Measurements from ENCODE around the gene GRIPAP1.

The GRIPAP1 gene, protein sequence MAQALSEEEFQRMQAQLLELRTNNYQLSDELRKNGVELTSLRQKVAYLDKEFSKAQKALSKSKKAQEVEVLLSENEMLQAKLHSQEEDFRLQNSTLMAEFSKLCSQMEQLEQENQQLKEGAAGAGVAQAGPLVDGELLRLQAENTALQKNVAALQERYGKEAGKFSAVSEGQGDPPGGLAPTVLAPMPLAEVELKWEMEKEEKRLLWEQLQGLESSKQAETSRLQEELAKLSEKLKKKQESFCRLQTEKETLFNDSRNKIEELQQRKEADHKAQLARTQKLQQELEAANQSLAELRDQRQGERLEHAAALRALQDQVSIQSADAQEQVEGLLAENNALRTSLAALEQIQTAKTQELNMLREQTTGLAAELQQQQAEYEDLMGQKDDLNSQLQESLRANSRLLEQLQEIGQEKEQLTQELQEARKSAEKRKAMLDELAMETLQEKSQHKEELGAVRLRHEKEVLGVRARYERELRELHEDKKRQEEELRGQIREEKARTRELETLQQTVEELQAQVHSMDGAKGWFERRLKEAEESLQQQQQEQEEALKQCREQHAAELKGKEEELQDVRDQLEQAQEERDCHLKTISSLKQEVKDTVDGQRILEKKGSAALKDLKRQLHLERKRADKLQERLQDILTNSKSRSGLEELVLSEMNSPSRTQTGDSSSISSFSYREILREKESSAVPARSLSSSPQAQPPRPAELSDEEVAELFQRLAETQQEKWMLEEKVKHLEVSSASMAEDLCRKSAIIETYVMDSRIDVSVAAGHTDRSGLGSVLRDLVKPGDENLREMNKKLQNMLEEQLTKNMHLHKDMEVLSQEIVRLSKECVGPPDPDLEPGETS

GRCh38 chrX:49002091-49002935 lies at the start of gene GRIPAP1:
Gene GRIPAP1, minus strand, starts transcription at chrX:49002264. Its CDS starts 35 bp downstream, at chrX:49002229.
- DNase-seq (ENCODE audit: low read depth) = peak; percentile 92
- TF ChIP-seq MYC (IDR thresholded peaks at IDR 0.05; ENCODE audit: low read depth, low read length) (no peak), POLR2A (IDR thresholded peaks at IDR 0.05; ENCODE audit: extremely low read depth, insufficient read length) (peak; percentile 70)
- TF ChIP-seq, protein P1, sequence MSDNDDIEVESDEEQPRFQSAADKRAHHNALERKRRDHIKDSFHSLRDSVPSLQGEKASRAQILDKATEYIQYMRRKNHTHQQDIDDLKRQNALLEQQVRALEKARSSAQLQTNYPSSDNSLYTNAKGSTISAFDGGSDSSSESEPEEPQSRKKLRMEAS (IDR thresholded peaks at IDR 0.05; ENCODE audit: low read depth, low read length) = 0 out of 2 replicates have a peak, but pooled peaks have one; percentile 42
- TF ChIP-seq, protein P2, sequence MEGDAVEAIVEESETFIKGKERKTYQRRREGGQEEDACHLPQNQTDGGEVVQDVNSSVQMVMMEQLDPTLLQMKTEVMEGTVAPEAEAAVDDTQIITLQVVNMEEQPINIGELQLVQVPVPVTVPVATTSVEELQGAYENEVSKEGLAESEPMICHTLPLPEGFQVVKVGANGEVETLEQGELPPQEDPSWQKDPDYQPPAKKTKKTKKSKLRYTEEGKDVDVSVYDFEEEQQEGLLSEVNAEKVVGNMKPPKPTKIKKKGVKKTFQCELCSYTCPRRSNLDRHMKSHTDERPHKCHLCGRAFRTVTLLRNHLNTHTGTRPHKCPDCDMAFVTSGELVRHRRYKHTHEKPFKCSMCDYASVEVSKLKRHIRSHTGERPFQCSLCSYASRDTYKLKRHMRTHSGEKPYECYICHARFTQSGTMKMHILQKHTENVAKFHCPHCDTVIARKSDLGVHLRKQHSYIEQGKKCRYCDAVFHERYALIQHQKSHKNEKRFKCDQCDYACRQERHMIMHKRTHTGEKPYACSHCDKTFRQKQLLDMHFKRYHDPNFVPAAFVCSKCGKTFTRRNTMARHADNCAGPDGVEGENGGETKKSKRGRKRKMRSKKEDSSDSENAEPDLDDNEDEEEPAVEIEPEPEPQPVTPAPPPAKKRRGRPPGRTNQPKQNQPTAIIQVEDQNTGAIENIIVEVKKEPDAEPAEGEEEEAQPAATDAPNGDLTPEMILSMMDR (IDR thresholded peaks at IDR 0.05; ENCODE audit: low read depth, low read length) = no peak
- H3K4me3 ChIP-seq (ENCODE audit: low read depth, low read length) = peak within 1 kb of the TSS; percentile 97

DNA sequence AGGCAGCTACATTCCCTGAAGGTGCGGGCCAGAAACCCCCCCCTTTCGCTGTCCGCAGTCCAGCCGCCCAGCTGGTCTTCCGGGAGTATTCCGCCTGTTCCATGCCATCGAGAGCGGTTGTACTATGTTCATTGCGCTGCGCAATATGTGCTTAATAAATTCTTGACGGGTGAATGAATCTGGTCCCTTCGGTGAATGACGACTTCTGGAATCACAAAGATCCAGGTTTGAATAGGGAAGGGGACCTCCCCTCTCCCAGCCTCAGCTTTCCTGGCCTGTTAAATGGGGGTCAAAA lies 41.9 kb upstream of the GRIPAP1 start:
- no peak for DNase-seq (ENCODE audit: low read depth)
- peak overlapping the region; percentile 32 for H3K4me3 ChIP-seq (ENCODE audit: low read depth, low read length)
- TF ChIP-seq MYC (IDR thresholded peaks at IDR 0.05; ENCODE audit: low read depth, low read length) (no peak), POLR2A (IDR thresholded peaks at IDR 0.05; ENCODE audit: extremely low read depth, insufficient read length) (no peak)
- TF ChIP-seq, protein P1 (IDR thresholded peaks at IDR 0.05; ENCODE audit: low read depth, low read length) = no peak
- TF ChIP-seq, protein P2 (IDR thresholded peaks at IDR 0.05; ENCODE audit: low read depth, low read length) = no peak

DNA sequence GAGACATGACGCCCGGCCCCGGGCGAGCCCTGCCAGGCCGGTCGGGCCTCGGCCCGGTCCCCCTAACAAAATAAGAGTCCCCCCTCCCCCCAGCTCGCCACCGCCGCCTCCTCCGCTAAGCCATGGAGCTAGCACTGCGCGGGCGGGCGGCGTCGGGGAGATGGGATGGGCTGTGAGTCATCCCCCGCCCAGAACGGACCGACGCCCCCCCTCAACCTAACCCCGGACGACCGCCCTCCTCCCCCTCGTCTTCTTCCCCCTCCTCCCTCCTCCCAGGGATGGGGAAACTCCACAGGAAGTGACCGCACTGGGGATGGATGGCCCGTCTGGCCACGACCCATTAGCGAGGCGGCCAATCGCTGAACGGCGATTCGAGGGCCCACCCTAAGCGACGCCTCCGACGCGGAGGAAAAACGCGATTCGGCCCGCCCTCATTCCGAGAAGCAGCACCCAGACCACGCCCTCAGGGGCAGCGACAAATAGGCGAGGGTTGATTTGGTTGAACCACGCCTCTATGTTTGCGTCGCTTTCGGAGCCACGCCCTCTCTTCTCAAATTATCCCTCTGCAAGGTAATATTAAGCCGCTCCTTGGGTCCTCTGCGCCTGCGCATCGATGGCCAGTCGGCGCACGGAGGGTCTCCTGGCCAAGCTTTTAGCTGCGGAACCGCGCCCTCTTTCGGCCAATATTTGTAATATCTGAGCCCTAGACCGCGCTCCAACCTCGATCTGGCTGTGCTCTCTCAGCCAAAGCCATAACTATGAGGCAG lies 41.3 kb upstream of the GRIPAP1 start, which contains the start of gene TFE3:
Gene TFE3, minus strand, starts transcription at position 138 of the 767 bp plus-strand sequence. Its CDS starts 131 bp downstream, at position 7.
- 0 out of 2 replicates have a peak, but pooled peaks have one; percentile 1 for TF ChIP-seq MYC (IDR thresholded peaks at IDR 0.05; ENCODE audit: low read depth, low read length)
- TF ChIP-seq, protein P2 (IDR thresholded peaks at IDR 0.05; ENCODE audit: low read depth, low read length) = peak; percentile 31
- TF ChIP-seq, protein P1 (IDR thresholded peaks at IDR 0.05; ENCODE audit: low read depth, low read length) = no peak
- DNase-seq (ENCODE audit: low read depth) = peak; percentile 98
- peak within 1 kb of the TSS; percentile 64 for H3K4me3 ChIP-seq (ENCODE audit: low read depth, low read length)

- DNase-seq (ENCODE audit: low read depth) = no peak
- peak overlapping the region; percentile 64 for H3K4me3 ChIP-seq (ENCODE audit: low read depth, low read length)
- TF ChIP-seq, protein P2 (IDR thresholded peaks at IDR 0.05; ENCODE audit: low read depth, low read length) = no peak
- TF ChIP-seq POLR2A (IDR thresholded peaks at IDR 0.05; ENCODE audit: extremely low read depth, insufficient read length) (no peak), MYC (IDR thresholded peaks at IDR 0.05; ENCODE audit: low read depth, low read length) (no peak)
- TF ChIP-seq, protein P1 (IDR thresholded peaks at IDR 0.05; ENCODE audit: low read depth, low read length) = no peak
These were observed 40.6 kb upstream of the GRIPAP1 start for GRCh38 chrX:49042581-49043219.
